SH-SY5Y (cell line): ENCODE results near the gene CRIM1.

Source experiments
- GATA2 ChIP-seq: IDR thresholded peaks from 2 replicates; pipeline ENCODE4 v1.6.1; 2011; ENCODE audit warnings: mild to moderate bottlenecking, low read depth, low read length
- GATA3 ChIP-seq: IDR thresholded peaks from 2 replicates; pipeline ENCODE4 v1.6.1; 2011; ENCODE audit warnings: low read depth, mild to moderate bottlenecking, low read length, moderate library complexity

DNA sequence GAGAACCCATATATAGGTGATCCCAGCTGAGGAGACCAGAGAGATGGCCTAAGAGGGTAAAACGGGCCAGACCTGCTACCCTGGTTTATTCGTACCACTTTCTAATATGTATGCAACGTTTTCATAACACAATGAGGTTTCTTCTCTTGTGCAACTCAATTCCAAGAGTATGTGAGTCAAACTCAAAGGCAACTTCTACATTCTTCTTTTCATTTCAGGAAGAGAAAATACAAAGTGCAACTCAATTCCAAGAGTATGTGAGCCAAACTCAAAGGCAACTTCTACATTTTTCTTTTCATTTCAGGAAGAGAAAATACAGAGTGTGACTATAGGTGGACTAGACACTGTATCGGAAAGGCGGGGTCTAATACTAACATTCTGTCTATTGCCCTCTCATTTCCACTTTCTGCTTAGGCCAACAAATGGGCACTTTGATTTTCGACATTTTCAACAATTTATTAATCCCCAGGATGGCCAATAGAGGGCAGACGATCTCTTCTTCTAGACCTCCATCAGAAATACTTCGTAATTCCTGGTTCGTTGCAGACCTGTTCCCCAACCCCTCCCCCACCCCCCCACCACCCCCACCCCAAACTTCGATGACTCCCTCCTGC is 3.7 kb upstream of the CRIM1 start:
- no peak for TF ChIP-seq GATA3
- no peak for TF ChIP-seq GATA2
